NCI-H2029 (cell line): ENCODE measurements around the gene UBASH3B.

Experiments used
- DNase-seq: peaks from one replicate; lab custom pipeline; 2025; lab: John Stamatoyannopoulos, UW

UBASH3B gene

GRCh38 chr11:122785031-122785541, 129.6 kb downstream of the UBASH3B start:
- DNase-seq, result no peak

GRCh38 chr11:122786896-122787295, 131.4 kb downstream of the UBASH3B start:
- DNase-seq, result no peak

- no peak for DNase-seq
Measured at GRCh38 chr11:122788781-122789535, 133.4 kb downstream of the UBASH3B start.

- no peak for DNase-seq
Measured at GRCh38 chr11:122789907-122790306, 134.4 kb downstream of the UBASH3B start.

- no peak for DNase-seq
Measured at GRCh38 chr11:122791411-122791810, 135.9 kb downstream of the UBASH3B start.

- no peak for DNase-seq
Measured at GRCh38 chr11:122791836-122792235, 136.3 kb downstream of the UBASH3B start.

GRCh38 chr11:122793515-122793914, 138.0 kb downstream of the UBASH3B start:
- no peak for DNase-seq

GRCh38 chr11:122795307-122795706, 139.8 kb downstream of the UBASH3B start:
- DNase-seq, result no peak

- DNase-seq, result peak; percentile 14
Measured at GRCh38 chr11:122796128-122796717, 140.7 kb downstream of the UBASH3B start.

- DNase-seq, result no peak
Measured at GRCh38 chr11:122797651-122798050, 142.1 kb downstream of the UBASH3B start.

GRCh38 chr11:122799406-122800105, 144.0 kb downstream of the UBASH3B start:
- no peak for DNase-seq

- no peak for DNase-seq
Measured at GRCh38 chr11:122802876-122803275, 147.4 kb downstream of the UBASH3B start.

- DNase-seq, result no peak
Measured at GRCh38 chr11:122803306-122803705, 147.8 kb downstream of the UBASH3B start.

- no peak for DNase-seq
Measured at GRCh38 chr11:122803716-122804115, 148.2 kb downstream of the UBASH3B start.

- DNase-seq, result no peak
Measured at GRCh38 chr11:122804161-122804560, 148.6 kb downstream of the UBASH3B start.

GRCh38 chr11:122804796-122805195, 149.3 kb downstream of the UBASH3B start:
- DNase-seq, result no peak

GRCh38 chr11:122807731-122808477, 152.4 kb downstream of the UBASH3B start:
- no peak for DNase-seq

- no peak for DNase-seq
Measured at GRCh38 chr11:122808478-122808869, 153.0 kb downstream of the UBASH3B start.

GRCh38 chr11:122809866-122810265, 154.3 kb downstream of the UBASH3B start:
- no peak for DNase-seq

GRCh38 chr11:122811721-122812120, 156.2 kb downstream of the UBASH3B start:
- DNase-seq, result no peak

- DNase-seq, result no peak
Measured at GRCh38 chr11:122812638-122813037, 157.1 kb downstream of the UBASH3B start.
